ENCODE measurements around the gene TSPY10.
"Not testable (repeated sequence)": the region's sequence is repeated elsewhere in the genome, so short reads cannot be mapped to it uniquely, and the experiment has no call there.

The TSPY10 gene, protein sequence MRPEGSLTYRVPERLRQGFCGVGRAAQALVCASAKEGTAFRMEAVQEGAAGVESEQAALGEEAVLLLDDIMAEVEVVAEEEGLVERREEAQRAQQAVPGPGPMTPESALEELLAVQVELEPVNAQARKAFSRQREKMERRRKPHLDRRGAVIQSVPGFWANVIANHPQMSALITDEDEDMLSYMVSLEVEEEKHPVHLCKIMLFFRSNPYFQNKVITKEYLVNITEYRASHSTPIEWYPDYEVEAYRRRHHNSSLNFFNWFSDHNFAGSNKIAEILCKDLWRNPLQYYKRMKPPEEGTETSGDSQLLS

DNA sequence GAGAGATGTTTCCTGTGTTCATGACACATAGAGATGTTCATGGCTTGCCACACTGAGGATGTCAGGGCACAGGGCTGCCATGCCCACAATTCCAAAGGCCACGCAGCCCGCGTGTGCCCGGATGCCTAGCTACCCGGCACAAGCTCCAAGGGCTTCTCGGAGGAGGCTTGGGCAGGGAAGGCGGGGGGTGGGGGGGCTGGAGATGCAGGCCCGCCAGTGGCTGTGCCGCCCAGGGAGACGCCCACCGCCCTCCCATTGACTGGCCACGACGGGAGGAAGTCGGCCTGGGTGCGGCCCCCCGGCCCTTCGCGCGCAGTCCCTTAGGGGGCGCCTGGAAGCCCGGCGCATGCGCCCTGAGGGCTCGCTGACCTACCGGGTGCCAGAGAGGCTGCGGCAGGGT, at the start of gene TSPY10:
TSPY10 (plus strand) TSS at position 301 of the 400 bp plus-strand sequence; CDS start at position 347, 46 bp downstream.
- DNase-seq (ENCODE audit: extremely low read depth in 1 of 2, low read depth in 1 of 2) = not testable (repeated sequence)

DNA sequence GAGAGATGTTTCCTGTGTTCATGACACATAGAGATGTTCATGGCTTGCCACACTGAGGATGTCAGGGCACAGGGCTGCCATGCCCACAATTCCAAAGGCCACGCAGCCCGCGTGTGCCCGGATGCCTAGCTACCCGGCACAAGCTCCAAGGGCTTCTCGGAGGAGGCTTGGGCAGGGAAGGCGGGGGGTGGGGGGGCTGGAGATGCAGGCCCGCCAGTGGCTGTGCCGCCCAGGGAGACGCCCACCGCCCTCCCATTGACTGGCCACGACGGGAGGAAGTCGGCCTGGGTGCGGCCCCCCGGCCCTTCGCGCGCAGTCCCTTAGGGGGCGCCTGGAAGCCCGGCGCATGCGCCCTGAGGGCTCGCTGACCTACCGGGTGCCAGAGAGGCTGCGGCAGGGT, 40.7 kb upstream of the TSPY10 start, which contains the start of gene TSPY9:
TSPY9 (plus strand) TSS at position 301 of the 400 bp plus-strand sequence; CDS start at position 347, 46 bp downstream.
- not testable (repeated sequence) for DNase-seq (ENCODE audit: extremely low read depth in 1 of 2, low read depth in 1 of 2)

DNA sequence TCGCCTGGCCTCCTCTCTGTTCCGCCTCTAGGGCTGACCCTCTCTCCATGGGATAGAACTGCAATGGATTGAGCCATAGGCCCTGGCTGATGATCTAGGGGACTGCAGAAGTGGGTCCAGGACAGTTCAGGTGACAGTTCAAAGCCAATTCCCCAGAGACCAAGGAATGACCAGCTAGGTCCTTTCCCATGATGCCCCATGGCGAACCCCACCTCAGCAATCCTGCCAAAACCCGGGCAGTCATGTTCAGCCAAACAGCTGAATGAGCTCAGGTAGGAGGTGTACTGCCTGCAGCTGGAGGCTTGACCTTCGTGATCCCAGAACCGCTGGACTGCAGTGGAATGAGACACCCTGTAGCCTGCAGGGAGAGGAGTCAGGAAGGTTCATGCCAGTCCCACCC, 23.3 kb upstream of the TSPY10 start:
- DNase-seq (ENCODE audit: extremely low read depth in 1 of 2, low read depth in 1 of 2) = not testable (repeated sequence)

DNA sequence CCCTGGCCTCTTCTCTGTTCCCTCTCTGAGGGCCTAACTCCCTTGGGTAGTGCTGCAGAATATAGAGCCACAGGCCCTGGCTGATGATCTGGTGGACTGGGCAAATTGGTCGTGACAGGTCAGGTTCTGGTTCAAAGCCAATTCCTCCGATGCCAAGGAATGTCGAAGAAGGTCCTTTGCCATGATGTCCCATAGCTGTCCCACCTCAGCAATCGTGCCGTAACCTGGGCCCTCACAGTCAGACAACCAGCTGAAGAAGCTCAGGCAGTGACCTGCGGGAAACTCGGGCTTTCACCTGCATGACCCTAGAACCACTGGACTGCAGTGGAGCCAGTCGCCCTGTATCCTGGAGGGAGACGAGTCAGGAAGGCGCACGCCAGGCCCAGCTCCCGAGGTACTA, 11.4 kb upstream of the TSPY10 start:
- not testable (repeated sequence) for DNase-seq (ENCODE audit: extremely low read depth in 1 of 2, low read depth in 1 of 2)

All from activated CD8-positive, alpha-beta memory T cell treated with anti-CD3 and anti-CD28 coated beads for 1 hour (primary cell).